Suppressor macrophage treated with lipopolysaccharide for 4 hours (primary cell): ENCODE measurements around the gene ZNF200.

ENCODE experiments used
- DNase-seq: peaks from one replicate; pipeline ENCODE4 v3.0.0-alpha.2; 2020

The ZNF200 gene

GRCh38 chr16:3173892-3174617 lies 60.9 kb downstream of the ZNF200 start:
- DNase-seq, result no peak
